Activated T-helper 1 cell treated with anti-CD3 and anti-CD28 coated beads, Interleukin-12 subunit alpha, Interleukin-12 subunit beta, Interleukin-2, Interleukin-4 antibody, amounts not matched to agents 30 ng/mL and 10 ng/mL and 1 ng/mL, durations not matched to agents 14 hours and 24 hours and 36 hours (primary cell): Measurements from ENCODE around the gene SARS1. TPM values are rescaled to one million over a fixed set of nuclear protein-coding genes. Genes with fewer than 3 reads are reported as not detected.

Source experiments
- DNase-seq: peaks from one replicate; pipeline ENCODE4 v3.0.0; 2021; ENCODE audit warnings: low spot score
- H3K27ac Mint-ChIP-seq: one replicate; pipeline ENCODE4 v1.8.0; 2021; ENCODE audit warnings: mild to moderate bottlenecking, mixed read lengths
- H3K27me3 Mint-ChIP-seq: one replicate; pipeline ENCODE4 v1.8.0; 2022; ENCODE audit warnings: mild to moderate bottlenecking, moderate library complexity, mixed read lengths; ENCODE audit not compliant: insufficient read depth
- H3K36me3 Mint-ChIP-seq: one replicate; pipeline ENCODE4 v1.8.0; 2021; ENCODE audit warnings: low read depth, mixed read lengths
- H3K4me1 Mint-ChIP-seq: one replicate; pipeline ENCODE4 v1.8.0; 2021; ENCODE audit warnings: low read depth, mixed read lengths
- H3K4me3 Mint-ChIP-seq: one replicate; pipeline ENCODE4 v1.8.0; 2021; ENCODE audit warnings: mild to moderate bottlenecking, moderate library complexity, mixed read lengths
- H3K9me3 Mint-ChIP-seq: one replicate; pipeline ENCODE4 v1.8.0; 2021; ENCODE audit warnings: mixed read lengths
- intact Hi-C: fragments of 100-400 bp; cut with micrococcal nuclease; formaldehyde crosslinking; loops from one replicate; pipeline ENCODE4 v1.15.1; 2024
- total RNA-seq: library from RNA; stranded (reverse); gene quantifications from 2 replicates; pipeline ENCODE4 v1.2.3, GENCODE V29; 2022

SARS1 gene
- total RNA-seq, 1 donor from 2014 or later, result 154 TPM

GRCh38 chr1:109240158-109241152 is 26.7 kb downstream of the SARS1 start:
- H3K27ac Mint-ChIP-seq, result no peak overlapping the region
- intact Hi-C loops, result loop anchor here (1.0 kb wide), 1 partner anchor 9 kb away; the partner anchor contains the start of gene CELSR2
- no peaks in the 10 kb centered on the region for H3K4me1 Mint-ChIP-seq
- no peaks in the 10 kb centered on the region for H3K9me3 Mint-ChIP-seq
- H3K27me3 Mint-ChIP-seq, result no peaks in the 10 kb centered on the region
- H3K4me3 Mint-ChIP-seq, result no peak overlapping the region
- DNase-seq, result no peak
- H3K36me3 Mint-ChIP-seq, result peaks cover 36% of the 10 kb centered on the region

- Mint-ChIP-seq H3K27ac (no peak overlapping the region), H3K36me3 (peaks cover 28% of the 10 kb centered on the region), H3K27me3 (no peaks in the 10 kb centered on the region), H3K4me3 (no peak overlapping the region), H3K4me1 (no peaks in the 10 kb centered on the region), H3K9me3 (no peaks in the 10 kb centered on the region)
- intact Hi-C loops, result loop anchor here (1.0 kb wide), 1 partner anchor 8 kb away; the partner anchor contains the start of gene CELSR2
- DNase-seq, result no peak
These were observed 27.6 kb downstream of the SARS1 start for GRCh38 chr1:109241344-109241743.

- no peak overlapping the region for H3K27ac Mint-ChIP-seq
- no peak for DNase-seq
- peaks cover 4% of the 10 kb centered on the region for H3K27me3 Mint-ChIP-seq
- H3K4me1 Mint-ChIP-seq, result no peaks in the 10 kb centered on the region
- no peak overlapping the region for H3K4me3 Mint-ChIP-seq
- no peaks in the 10 kb centered on the region for H3K9me3 Mint-ChIP-seq
- intact Hi-C loops, result loop anchor here (1.0 kb wide), 1 partner anchor 7 kb away; the partner anchor contains the start of gene CELSR2
- peaks cover 22% of the 10 kb centered on the region for H3K36me3 Mint-ChIP-seq
These were observed 28.2 kb downstream of the SARS1 start for GRCh38 chr1:109241841-109242345.

- no peak for DNase-seq
- Mint-ChIP-seq H3K4me3 (no peak overlapping the region), H3K27me3 (peaks cover 4% of the 10 kb centered on the region), H3K4me1 (no peaks in the 10 kb centered on the region), H3K36me3 (peaks cover 18% of the 10 kb centered on the region), H3K9me3 (no peaks in the 10 kb centered on the region), H3K27ac (no peak overlapping the region)
- intact Hi-C loops, result no loop called here
These were observed 28.7 kb downstream of the SARS1 start for GRCh38 chr1:109242387-109242786.

- Mint-ChIP-seq H3K27me3 (peaks cover 4% of the 10 kb centered on the region), H3K9me3 (no peaks in the 10 kb centered on the region), H3K4me3 (no peak overlapping the region), H3K27ac (no peak overlapping the region), H3K4me1 (no peaks in the 10 kb centered on the region), H3K36me3 (peaks cover 12% of the 10 kb centered on the region)
- intact Hi-C loops, result no loop called here
- no peak for DNase-seq
These were observed 29.5 kb downstream of the SARS1 start for GRCh38 chr1:109243221-109243620.

- no peak overlapping the region for H3K27ac Mint-ChIP-seq
- DNase-seq, result no peak
- H3K9me3 Mint-ChIP-seq, result no peaks in the 10 kb centered on the region
- no peak overlapping the region for H3K4me3 Mint-ChIP-seq
- peaks cover 2% of the 10 kb centered on the region for H3K4me1 Mint-ChIP-seq
- H3K36me3 Mint-ChIP-seq, result peaks cover 7% of the 10 kb centered on the region
- intact Hi-C loops, result no loop called here
- peaks cover 4% of the 10 kb centered on the region for H3K27me3 Mint-ChIP-seq
These were observed 30.3 kb downstream of the SARS1 start for GRCh38 chr1:109243860-109244552.

GRCh38 chr1:109246141-109246551 is 32.4 kb downstream of the SARS1 start:
- H3K36me3 Mint-ChIP-seq, result no peaks in the 10 kb centered on the region
- peaks cover 9% of the 10 kb centered on the region for H3K27me3 Mint-ChIP-seq
- no peak overlapping the region for H3K4me3 Mint-ChIP-seq
- no peaks in the 10 kb centered on the region for H3K9me3 Mint-ChIP-seq
- intact Hi-C loops, result loop anchor here (5.0 kb wide), 2 partner anchors 34 to 284 kb away; partner anchors contain the start of genes CLCC1 and SARS1
- no peak overlapping the region for H3K27ac Mint-ChIP-seq
- H3K4me1 Mint-ChIP-seq, result peaks cover 6% of the 10 kb centered on the region
- DNase-seq, result no peak

- Mint-ChIP-seq H3K4me1 (peaks cover 6% of the 10 kb centered on the region), H3K9me3 (no peaks in the 10 kb centered on the region), H3K4me3 (no peak overlapping the region), H3K36me3 (no peaks in the 10 kb centered on the region), H3K27ac (no peak overlapping the region), H3K27me3 (peaks cover 14% of the 10 kb centered on the region)
- intact Hi-C loops, result loop anchor here (2.0 to 5.0 kb wide), 3 partner anchors 35 to 285 kb away; partner anchors contain the start of genes CLCC1 and SARS1
- no peak for DNase-seq
These were observed 34.0 kb downstream of the SARS1 start for GRCh38 chr1:109247401-109248365.

- H3K27ac Mint-ChIP-seq, result no peak overlapping the region
- H3K9me3 Mint-ChIP-seq, result no peaks in the 10 kb centered on the region
- no peak for DNase-seq
- H3K4me1 Mint-ChIP-seq, result peaks cover 6% of the 10 kb centered on the region
- H3K27me3 Mint-ChIP-seq, result peaks cover 14% of the 10 kb centered on the region
- no peak overlapping the region for H3K4me3 Mint-ChIP-seq
- no peaks in the 10 kb centered on the region for H3K36me3 Mint-ChIP-seq
- intact Hi-C loops, result loop anchor here (2.0 to 5.0 kb wide), 3 partner anchors 36 to 286 kb away; partner anchors contain the start of genes CLCC1 and SARS1
These were observed 34.7 kb downstream of the SARS1 start for GRCh38 chr1:109248444-109248796.

- intact Hi-C loops, result loop anchor here (1.0 to 5.0 kb wide), 6 partner anchors 8 to 287 kb away; partner anchors contain the start of genes CLCC1, PSRC1 and SARS1
These were observed 35.3 kb downstream of the SARS1 start, which contains the start of gene CELSR2 for GRCh38 chr1:109248797-109249629. CELSR2 (plus strand) TSS chr1:109249539; CDS start chr1:109250080, 541 bp downstream.

More at GRCh38 chr1:109248797-109249629, 35.3 kb downstream of the SARS1 start, which contains the start of gene CELSR2:
- peaks cover 14% of the 10 kb centered on the region for H3K27me3 Mint-ChIP-seq
- peaks cover 6% of the 10 kb centered on the region for H3K4me1 Mint-ChIP-seq
- no peak within 1 kb of the TSS for H3K27ac Mint-ChIP-seq
- H3K4me3 Mint-ChIP-seq, result peak within 1 kb of the TSS; percentile 72
- H3K36me3 Mint-ChIP-seq, result no peaks in the 10 kb centered on the region
- no peaks in the 10 kb centered on the region for H3K9me3 Mint-ChIP-seq
- peak; percentile 67 for DNase-seq
